Measurements from ENCODE around the gene OR8B2.

OR8B2 gene

DNA sequence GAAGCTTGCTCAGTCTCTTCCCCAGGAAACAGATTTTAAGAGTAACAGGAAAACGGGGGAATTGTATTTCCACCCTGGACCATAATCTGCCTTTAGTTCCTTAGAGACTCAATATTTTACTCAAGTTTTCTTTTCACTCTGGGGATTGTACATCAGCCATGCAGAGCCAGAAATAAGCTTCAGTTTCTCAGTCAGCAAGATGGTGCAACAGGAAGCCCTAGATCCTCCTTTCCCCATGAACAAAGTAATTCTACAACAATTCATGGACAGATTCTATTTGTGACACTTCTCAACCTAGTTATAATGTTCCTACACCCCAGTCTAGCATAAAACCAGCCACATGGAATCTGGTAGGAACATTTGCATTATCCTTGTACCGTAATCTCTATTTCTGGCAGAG is 24.7 kb downstream of the OR8B2 start:
- H3K27ac Mint-ChIP-seq: no peak overlapping the region
- no peaks in the 10 kb centered on the region for H3K27me3 Mint-ChIP-seq (ENCODE audit: low read depth)
- H3K4me3 Mint-ChIP-seq: no peak overlapping the region
- no peaks in the 10 kb centered on the region for H3K36me3 Mint-ChIP-seq (ENCODE audit: low read depth)
- H3K4me1 Mint-ChIP-seq (ENCODE audit: low read depth): no peaks in the 10 kb centered on the region
- no peaks in the 10 kb centered on the region for H3K9me3 Mint-ChIP-seq

GRCh38 chr11:124346311-124346955 is 37.9 kb downstream of the OR8B2 start:
- Mint-ChIP-seq H3K4me1 (ENCODE audit: low read depth) (no peaks in the 10 kb centered on the region), H3K4me3 (no peak overlapping the region), H3K27ac (no peak overlapping the region), H3K9me3 (no peaks in the 10 kb centered on the region), H3K36me3 (ENCODE audit: low read depth) (no peaks in the 10 kb centered on the region), H3K27me3 (ENCODE audit: low read depth) (no peaks in the 10 kb centered on the region)

GRCh38 chr11:124344346-124344745 is 40.0 kb downstream of the OR8B2 start:
- Mint-ChIP-seq H3K9me3 (no peaks in the 10 kb centered on the region), H3K36me3 (ENCODE audit: low read depth) (no peaks in the 10 kb centered on the region), H3K27me3 (ENCODE audit: low read depth) (no peaks in the 10 kb centered on the region), H3K4me1 (ENCODE audit: low read depth) (no peaks in the 10 kb centered on the region), H3K27ac (no peak overlapping the region), H3K4me3 (no peak overlapping the region)

GRCh38 chr11:124340142-124340447 is 44.2 kb downstream of the OR8B2 start:
- Mint-ChIP-seq H3K4me3 (no peak overlapping the region), H3K9me3 (no peaks in the 10 kb centered on the region), H3K27ac (no peak overlapping the region), H3K27me3 (ENCODE audit: low read depth) (no peaks in the 10 kb centered on the region), H3K36me3 (ENCODE audit: low read depth) (no peaks in the 10 kb centered on the region), H3K4me1 (ENCODE audit: low read depth) (no peaks in the 10 kb centered on the region)

DNA sequence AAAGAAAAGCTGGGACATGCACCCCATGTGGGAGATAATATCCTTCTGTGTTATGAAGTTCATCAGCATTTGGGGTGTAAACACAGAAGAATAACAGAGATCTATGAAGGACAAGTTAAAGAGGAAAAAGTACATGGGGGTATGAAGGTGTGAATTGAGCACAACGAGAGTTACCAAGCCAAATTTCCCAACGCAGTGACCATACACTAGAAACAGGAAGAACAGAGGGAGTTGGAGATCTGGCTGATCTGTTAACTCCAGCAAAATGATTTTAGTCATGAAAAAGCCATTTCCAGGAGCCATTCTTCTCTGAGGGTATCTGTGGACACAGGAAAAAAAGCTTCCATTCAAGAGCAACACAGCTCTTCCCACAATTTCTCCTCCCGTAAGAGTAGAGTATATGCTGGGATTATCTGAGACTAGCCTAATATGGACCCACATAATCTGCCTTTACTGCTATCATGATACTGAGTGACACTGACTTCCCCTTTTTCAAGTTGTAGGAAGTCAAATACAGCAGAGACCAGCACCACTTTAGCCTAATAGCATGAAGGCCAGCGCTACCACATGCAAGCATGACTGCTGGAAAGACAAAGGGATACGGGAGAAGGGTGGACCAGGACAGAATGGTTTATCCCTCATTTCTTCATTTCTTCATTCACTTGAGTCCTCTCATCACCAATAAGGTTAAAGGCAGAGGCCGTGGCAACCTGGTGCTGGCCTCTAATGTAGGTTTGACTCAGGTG is 44.7 kb downstream of the OR8B2 start:
- H3K4me3 Mint-ChIP-seq: no peak overlapping the region
- no peaks in the 10 kb centered on the region for H3K9me3 Mint-ChIP-seq
- H3K27ac Mint-ChIP-seq: no peak overlapping the region
- H3K4me1 Mint-ChIP-seq (ENCODE audit: low read depth): no peaks in the 10 kb centered on the region
- H3K36me3 Mint-ChIP-seq (ENCODE audit: low read depth): no peaks in the 10 kb centered on the region
- H3K27me3 Mint-ChIP-seq (ENCODE audit: low read depth): no peaks in the 10 kb centered on the region
